GM12878 (cell line): ENCODE measurements around the gene SPRTN. TPM values are rescaled to one million over a fixed set of nuclear protein-coding genes. Genes with fewer than 3 reads are reported as not detected.

Source experiments
- BRCA1 ChIP-seq: IDR thresholded peaks from 2 replicates; pipeline ENCODE4 v1.6.1; 2011; ENCODE audit warnings: low read depth, low read length, improper control_type of control experiment
- CHD1 ChIP-seq: IDR thresholded peaks from 2 replicates; pipeline ENCODE4 v1.6.1; 2012; ENCODE audit warnings: low read depth, low read length, improper control_type of control experiment
- CTCF ChIP-seq, 3 experiments: IDR thresholded peaks in 2 of 3; conservative IDR thresholded peaks in 1 of 3; 2 replicates each; pipeline ENCODE4 v1.5.1; 2011; ENCODE audit warnings: low read depth in 3 of 3, low read length in 3 of 3, mild to moderate bottlenecking in 3 of 3, control low read depth in 2 of 3, moderate library complexity in 2 of 3, inconsistent platforms in 1 of 3, mixed read lengths in 1 of 3; ENCODE audit not compliant: control insufficient read depth in 2 of 3, insufficient read depth in 1 of 3; ENCODE audit errors: extremely low read depth in 1 of 3
- FOXM1 ChIP-seq: IDR thresholded peaks from 2 replicates; pipeline ENCODE4 v1.6.1; 2012; ENCODE audit warnings: low read depth, mild to moderate bottlenecking, inconsistent platforms, low read length, moderate library complexity
- GABPA ChIP-seq: IDR thresholded peaks from 2 replicates; pipeline ENCODE4 v1.6.1; 2014; ENCODE audit warnings: antibody characterized with exemption, low read depth, mild to moderate bottlenecking, inconsistent platforms
- POLR2AphosphoS2 ChIP-seq: IDR thresholded peaks from 2 replicates; pipeline ENCODE4 v1.6.1; 2011; ENCODE audit warnings: low read depth, mild to moderate bottlenecking, low read length, improper control_type of control experiment, moderate library complexity
- RAD21 ChIP-seq: IDR thresholded peaks from 2 replicates; pipeline ENCODE4 v1.6.1; 2011; ENCODE audit warnings: mild to moderate bottlenecking, low read depth, low read length, moderate library complexity; ENCODE audit not compliant: insufficient read depth
- RB1 ChIP-seq: fragments of 450-650 bp; formaldehyde crosslinking; IDR thresholded peaks from 2 replicates; pipeline ENCODE4 v1.6.1; 2017; ENCODE audit warnings: mild to moderate bottlenecking, borderline replicate concordance
- SMARCA5 ChIP-seq: fragments of 450-650 bp; IDR thresholded peaks from 2 replicates; pipeline ENCODE4 v1.6.1; 2017; ENCODE audit warnings: mild to moderate bottlenecking
- SMC3 ChIP-seq: IDR thresholded peaks from 2 replicates; pipeline ENCODE4 v1.6.1; 2011; ENCODE audit warnings: low read length, improper control_type of control experiment, borderline replicate concordance
- SREBF1 ChIP-seq: IDR thresholded peaks from 2 replicates; pipeline ENCODE4 v1.6.1; 2012; ENCODE audit warnings: mild to moderate bottlenecking, low read length
- SUZ12 ChIP-seq: fragments of 200-600 bp; sonication (generic); IDR thresholded peaks from one replicate; pipeline ENCODE4 v1.6.1; 2018; ENCODE audit warnings: antibody characterized with exemption, mild to moderate bottlenecking; ENCODE audit not compliant: unreplicated experiment
- WRNIP1 ChIP-seq: IDR thresholded peaks from 2 replicates; pipeline ENCODE4 v1.6.1; 2011; ENCODE audit warnings: low read depth, low read length, improper control_type of control experiment, borderline replicate concordance
- YY1 ChIP-seq: IDR thresholded peaks from 2 replicates; pipeline ENCODE4 v1.6.1; 2011; ENCODE audit warnings: low read depth, mild to moderate bottlenecking, low read length
- polyA plus RNA-seq, 11 experiments: library from polyadenylated mRNA; depleted of rRNA in 4 of 11; unstranded in 6 of 11; stranded (reverse) in 5 of 11; fragments of >200 nt; fragmentation: Nextera tagmentation in 4 of 11; fragmentation: Illumina TruSeq in 1 of 11; extraction: Ambion mirVana in 4 of 11; extraction: Trizol in 1 of 11; gene quantifications; 1 replicate in 1 of 11; 2 replicates in 10 of 11; pipeline versions ENCODE4 v1.2.1 to v1.2.3, GENCODE V29; 2011 to 2016; ENCODE audit warnings: inconsistent platforms in 2 of 11, missing spikeins in 2 of 11, low read depth in 1 of 11
- total RNA-seq, 4 experiments: library from RNA; depleted of rRNA in 3 of 4; stranded (reverse); fragments of >200 nt in 3 of 4; fragmentation: Illumina TruSeq in 1 of 4; extraction: Trizol in 1 of 4; gene quantifications; 2 replicates each; pipeline versions ENCODE4 v1.2.1 to v1.2.3, GENCODE V29; 2013 to 2021
- TF ChIP-seq, protein P1 (sequence below): fragments of 450-650 bp; IDR thresholded peaks from 2 replicates; pipeline ENCODE4 v1.6.1; 2018; ENCODE audit warnings: mild to moderate bottlenecking, low read depth, moderate library complexity; ENCODE audit not compliant: partially characterized antibody

Gene SPRTN
- total and polyA plus RNA-seq, 10 of the 15 experiments (the other 5 are each of a cell fraction or from before 2014, with no cell fraction given): 4.4 to 16.5 (median 12.1) TPM

GRCh38 chr1:231357831-231358354 lies 19.8 kb downstream of the SPRTN start (continued):
- TF ChIP-seq CTCF (IDR thresholded peaks at IDR 0.05 in 2 of 3, conservative IDR thresholded peaks at IDR 0.05 in 1 of 3; ENCODE audit: control insufficient read depth in 2 of 3, extremely low read depth in 1 of 3, insufficient read depth in 1 of 3, low read depth in 3 of 3, low read length in 3 of 3): peak; percentile 66 to 87 (median 77); a peak in 5 of 6 replicates
- TF ChIP-seq RB1: peak; percentile 65; the same call in 1 of the 2 replicates
- TF ChIP-seq SMC3: peak; percentile 88
- TF ChIP-seq SUZ12: no peak
- no peak for TF ChIP-seq GABPA
- 0 out of 2 replicates have a peak, but pooled peaks have one; percentile 25 for TF ChIP-seq YY1
- TF ChIP-seq RAD21: peak; percentile 95
- TF ChIP-seq POLR2AphosphoS2: peak; percentile 26; the same call in 1 of the 2 replicates
- no peak for TF ChIP-seq CHD1
- TF ChIP-seq WRNIP1: no peak
- TF ChIP-seq SMARCA5: peak; percentile 39; the same call in 1 of the 2 replicates
- 0 out of 2 replicates have a peak, but pooled peaks have one; percentile 30 for TF ChIP-seq FOXM1
- TF ChIP-seq, protein P1, sequence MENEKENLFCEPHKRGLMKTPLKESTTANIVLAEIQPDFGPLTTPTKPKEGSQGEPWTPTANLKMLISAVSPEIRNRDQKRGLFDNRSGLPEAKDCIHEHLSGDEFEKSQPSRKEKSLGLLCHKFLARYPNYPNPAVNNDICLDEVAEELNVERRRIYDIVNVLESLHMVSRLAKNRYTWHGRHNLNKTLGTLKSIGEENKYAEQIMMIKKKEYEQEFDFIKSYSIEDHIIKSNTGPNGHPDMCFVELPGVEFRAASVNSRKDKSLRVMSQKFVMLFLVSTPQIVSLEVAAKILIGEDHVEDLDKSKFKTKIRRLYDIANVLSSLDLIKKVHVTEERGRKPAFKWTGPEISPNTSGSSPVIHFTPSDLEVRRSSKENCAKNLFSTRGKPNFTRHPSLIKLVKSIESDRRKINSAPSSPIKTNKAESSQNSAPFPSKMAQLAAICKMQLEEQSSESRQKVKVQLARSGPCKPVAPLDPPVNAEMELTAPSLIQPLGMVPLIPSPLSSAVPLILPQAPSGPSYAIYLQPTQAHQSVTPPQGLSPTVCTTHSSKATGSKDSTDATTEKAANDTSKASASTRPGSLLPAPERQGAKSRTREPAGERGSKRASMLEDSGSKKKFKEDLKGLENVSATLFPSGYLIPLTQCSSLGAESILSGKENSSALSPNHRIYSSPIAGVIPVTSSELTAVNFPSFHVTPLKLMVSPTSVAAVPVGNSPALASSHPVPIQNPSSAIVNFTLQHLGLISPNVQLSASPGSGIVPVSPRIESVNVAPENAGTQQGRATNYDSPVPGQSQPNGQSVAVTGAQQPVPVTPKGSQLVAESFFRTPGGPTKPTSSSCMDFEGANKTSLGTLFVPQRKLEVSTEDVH: no peak
- TF ChIP-seq SREBF1: no peak
- TF ChIP-seq BRCA1: no peak
